Stimulated activated CD8-positive, alpha-beta memory T cell treated with anti-CD3 and anti-CD28 coated beads, Interleukin-2, amount 100 ng/mL, for 48 hours (primary cell): ENCODE data around the gene CDKAL1.
"Not testable (repeated sequence)": the region's sequence is repeated elsewhere in the genome, so short reads cannot be mapped to it uniquely, and the experiment has no call there.

Experiments
- DNase-seq, 2 donors: peaks; one replicate each; pipeline ENCODE4 v3.0.0-alpha.2; 2020; ENCODE audit warnings: low read depth in 2 of 2

CDKAL1 gene

GRCh38 chr6:20744911-20745557, 210.8 kb downstream of the CDKAL1 start:
- no peak for DNase-seq

DNA sequence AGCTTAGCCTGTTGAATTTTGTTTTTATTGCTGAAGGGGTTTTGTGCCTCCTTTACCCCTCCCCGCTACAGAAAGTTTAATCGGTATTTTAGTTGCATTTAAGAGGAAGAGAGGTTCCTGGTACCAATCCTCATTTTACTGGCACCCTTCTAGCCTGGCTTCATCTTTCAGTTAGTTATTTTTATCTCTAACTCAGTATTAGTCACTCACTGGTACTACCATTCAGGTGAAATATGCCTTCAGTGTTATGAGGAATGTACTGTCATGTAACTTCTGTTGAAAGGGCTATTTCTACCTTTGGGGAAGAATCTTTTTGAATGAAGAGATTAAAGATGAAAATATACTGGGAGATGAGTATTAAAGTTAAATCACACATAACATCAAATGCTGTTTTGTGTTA, 211.8 kb downstream of the CDKAL1 start:
- DNase-seq: no peak

GRCh38 chr6:20746805-20747558, 212.7 kb downstream of the CDKAL1 start:
- no peak for DNase-seq

DNA sequence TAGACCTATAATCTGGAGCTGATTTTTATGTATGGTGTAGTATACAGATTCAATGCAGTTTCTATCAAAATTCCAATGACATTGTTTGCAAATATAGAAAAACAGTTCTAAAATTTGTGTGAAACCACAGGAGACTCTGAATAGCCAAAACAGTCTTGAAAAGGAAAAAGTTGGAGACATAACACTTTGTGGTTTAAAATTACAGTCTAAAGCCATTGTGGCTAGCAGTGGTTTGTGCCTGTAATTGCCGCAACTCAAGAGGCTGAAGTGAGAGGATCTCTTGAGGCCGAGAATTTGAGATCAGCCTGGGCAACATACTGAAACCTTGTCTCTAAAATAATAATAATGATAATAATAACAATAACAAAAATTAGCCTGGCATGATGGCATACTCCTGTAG, 213.7 kb downstream of the CDKAL1 start:
- DNase-seq: no peak

GRCh38 chr6:20751293-20751935, 217.2 kb downstream of the CDKAL1 start:
- DNase-seq: no peak

DNA sequence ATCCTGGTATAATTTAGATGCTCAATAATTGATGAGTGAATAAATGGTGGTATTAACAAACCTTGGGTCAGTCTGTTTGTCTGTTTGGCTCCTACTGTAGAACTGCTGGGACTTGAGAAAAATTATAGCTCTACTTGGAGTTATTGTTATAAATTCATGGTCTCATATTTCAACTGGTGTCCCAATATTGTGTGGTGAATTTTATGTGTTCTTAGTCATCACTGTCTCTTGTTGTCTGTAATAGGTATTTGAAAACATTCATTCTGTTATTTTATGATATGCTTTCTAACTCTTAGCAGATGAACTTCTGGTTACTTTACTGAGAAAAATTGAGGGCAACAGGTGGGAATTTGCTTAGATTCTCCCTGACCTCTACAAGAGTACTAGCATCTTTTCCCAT, 221.4 kb downstream of the CDKAL1 start:
- no peak for DNase-seq

GRCh38 chr6:20756584-20757147, 222.4 kb downstream of the CDKAL1 start:
- not testable (repeated sequence) for DNase-seq

- DNase-seq: no peak
These were observed 223.5 kb downstream of the CDKAL1 start for GRCh38 chr6:20757761-20758160.

DNA sequence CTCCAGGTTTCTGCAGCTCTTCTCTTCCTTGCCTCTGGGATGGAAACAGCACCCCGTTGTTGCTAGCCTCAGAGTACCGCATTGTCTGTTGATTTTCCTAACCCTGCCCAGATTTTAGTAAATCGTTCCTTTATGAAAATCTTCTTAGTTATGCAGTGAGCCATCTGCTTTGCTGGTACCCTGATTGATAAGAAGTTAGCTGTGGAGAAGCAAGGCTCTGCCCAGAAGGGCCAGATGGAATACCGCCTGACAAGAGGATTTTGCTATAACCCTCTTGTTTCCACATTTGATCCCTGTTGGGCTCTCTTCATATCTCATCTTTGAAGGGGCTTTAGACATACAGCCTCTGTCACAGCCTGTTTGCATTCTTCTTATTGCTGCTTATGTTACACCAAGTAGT, 229.0 kb downstream of the CDKAL1 start:
- no peak for DNase-seq

DNA sequence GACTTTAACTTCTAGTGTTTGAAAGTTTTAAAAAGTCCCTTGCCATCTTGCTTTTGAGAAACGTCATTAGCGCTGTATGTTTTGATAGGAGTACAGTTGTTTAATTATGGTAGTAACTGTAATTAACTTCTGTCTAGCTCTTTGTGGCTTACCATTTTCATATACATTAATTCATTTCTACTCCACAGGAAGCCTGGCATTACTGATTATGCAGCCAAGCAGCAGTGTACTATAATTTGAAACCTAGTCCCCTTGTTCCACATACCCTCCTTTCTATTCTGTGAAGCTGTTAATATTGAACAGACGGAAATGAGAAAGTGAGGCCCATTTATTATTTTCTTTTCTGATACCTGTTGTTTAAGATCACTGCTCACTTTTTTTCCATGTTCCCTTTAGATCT, 235.4 kb downstream of the CDKAL1 start:
- no peak for DNase-seq

- DNase-seq: no peak
These were observed 236.5 kb downstream of the CDKAL1 start for GRCh38 chr6:20770773-20771172.

- no peak for DNase-seq
These were observed 237.2 kb downstream of the CDKAL1 start for GRCh38 chr6:20771409-20771808.

- DNase-seq: no peak
These were observed 239.6 kb downstream of the CDKAL1 start for GRCh38 chr6:20773822-20774221.

DNA sequence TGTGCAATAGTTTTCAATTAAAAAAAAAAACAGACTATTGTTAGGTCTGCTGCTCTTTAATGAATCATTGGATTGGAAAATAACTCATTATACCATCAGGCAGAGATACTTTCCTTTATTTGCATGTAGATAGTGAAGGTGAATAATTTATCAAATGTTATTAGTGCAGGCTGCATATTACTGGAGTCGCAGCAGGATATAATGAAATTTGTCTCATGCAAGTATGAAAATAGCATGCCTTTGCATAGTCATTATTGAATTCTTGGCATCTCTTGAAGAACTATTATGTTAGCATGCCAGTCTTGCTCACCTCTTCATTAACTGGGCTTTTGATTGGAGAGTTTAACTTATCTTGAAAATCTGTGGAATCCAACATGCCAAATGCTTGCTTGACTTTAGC, 241.7 kb downstream of the CDKAL1 start:
- no peak for DNase-seq

GRCh38 chr6:20777801-20778200, 243.5 kb downstream of the CDKAL1 start:
- DNase-seq: no peak

GRCh38 chr6:20778459-20778858, 244.2 kb downstream of the CDKAL1 start:
- no peak for DNase-seq

GRCh38 chr6:20778912-20779311, 244.7 kb downstream of the CDKAL1 start:
- DNase-seq: no peak

DNA sequence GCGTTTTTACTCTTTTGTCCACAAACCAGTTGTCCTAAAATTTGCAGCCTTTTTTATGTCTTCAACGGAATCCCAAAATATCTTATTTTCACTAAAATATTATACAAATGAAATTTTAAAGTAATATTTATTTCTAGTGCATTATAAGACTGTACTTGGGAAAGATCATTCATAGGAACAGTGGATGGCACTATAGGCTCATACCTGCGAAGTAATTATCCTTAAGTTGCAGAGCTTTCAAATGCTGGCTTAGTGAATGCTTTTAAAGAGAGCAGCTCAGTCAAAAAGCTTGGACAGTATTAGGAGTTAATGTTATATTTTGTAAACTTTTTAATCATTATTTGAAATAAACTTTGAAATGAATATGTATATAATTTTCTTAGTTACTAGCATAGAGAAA, 254.9 kb downstream of the CDKAL1 start:
- no peak for DNase-seq

GRCh38 chr6:20790032-20790791, 256.0 kb downstream of the CDKAL1 start:
- DNase-seq: no peak

- no peak for DNase-seq
These were observed 256.8 kb downstream of the CDKAL1 start for GRCh38 chr6:20791074-20791473.

DNA sequence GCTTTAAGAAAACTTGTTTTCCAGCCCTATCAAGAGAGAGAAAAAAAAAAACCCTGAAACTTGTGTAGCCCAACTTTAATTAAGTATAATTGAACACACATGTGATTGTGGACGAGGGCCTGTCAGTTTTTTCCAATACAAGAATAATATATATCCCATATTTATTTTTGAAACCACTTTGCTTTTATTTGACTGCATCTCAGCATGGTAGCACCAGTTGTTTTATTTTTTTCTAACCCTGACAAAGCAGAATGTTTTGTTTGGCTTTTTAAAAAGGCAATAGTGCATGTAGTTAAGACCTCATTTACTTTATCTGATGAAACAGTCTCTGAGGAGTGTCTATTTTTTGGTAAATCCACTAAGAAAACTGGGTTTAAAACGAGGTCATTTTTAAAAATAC, 257.7 kb downstream of the CDKAL1 start:
- DNase-seq: no peak

DNA sequence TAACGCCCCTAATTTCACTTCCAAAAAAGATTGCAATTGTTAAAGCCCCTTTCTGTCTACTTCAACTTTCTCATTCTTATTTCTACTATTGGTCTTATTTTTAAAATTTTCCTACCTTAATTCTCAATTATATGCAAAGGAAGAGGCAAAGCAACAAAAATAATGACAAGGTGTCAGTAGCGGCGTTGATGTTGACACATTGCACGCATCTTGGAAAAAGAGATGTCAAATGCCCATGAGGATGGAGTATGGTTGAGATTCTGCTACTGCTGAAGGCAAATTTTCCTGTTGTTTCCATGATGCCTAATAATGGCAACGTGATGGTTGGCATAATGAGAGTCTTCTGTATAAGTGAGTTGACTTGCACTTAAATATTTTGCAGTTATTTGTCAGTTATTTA, 258.9 kb downstream of the CDKAL1 start:
- no peak for DNase-seq
